ENCODE data around the gene DISP3.

DNA sequence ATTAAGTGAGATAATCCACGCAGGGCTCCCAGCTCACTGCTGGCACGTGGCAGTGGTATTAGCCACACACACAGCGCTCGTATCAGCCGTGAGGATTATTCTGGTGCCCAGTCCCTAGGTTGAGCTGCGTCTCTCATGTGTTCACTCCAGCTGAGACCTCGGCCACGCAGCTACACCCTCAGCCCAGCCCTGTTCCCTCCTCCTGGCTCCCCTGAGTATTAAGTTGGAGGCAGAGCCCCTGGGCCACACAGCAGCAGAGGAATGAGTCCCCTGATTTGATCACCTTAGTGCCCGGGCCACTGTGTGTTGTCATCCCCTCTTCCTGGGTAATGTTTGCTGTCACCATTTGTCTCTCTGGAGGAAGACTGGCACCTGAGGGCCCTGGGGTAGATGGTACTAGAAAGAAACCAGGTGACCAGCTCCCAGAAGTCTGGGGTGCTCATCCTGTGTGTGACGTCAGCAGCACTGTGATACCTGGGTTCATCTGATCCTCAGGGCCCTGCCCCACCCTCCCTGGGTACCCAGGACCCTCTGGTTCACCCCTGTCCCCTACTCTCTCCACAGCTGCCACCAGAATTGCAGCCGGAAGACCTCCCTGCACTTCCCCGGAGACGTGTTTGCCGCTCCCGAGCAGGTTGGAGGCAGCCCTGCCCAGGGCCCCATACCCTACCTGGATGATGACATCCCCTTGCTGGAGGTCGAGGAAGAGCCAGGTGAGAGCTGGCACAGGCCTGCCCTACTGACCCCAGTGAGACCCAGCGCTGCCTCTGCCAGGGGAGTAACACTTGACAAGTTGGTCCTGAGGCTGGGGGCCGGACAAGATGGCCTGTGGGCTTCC, 40.1 kb downstream of the DISP3 start:
- TF ChIP-seq EZH2 (IDR thresholded peaks at IDR 0.05) (no peak), POLR2AphosphoS5 (IDR thresholded peaks at IDR 0.05; ENCODE audit: borderline replicate concordance, low read depth, low read length) (no peak)

Measured in SK-N-MC (cell line).